Osteoblast (primary cell): ENCODE results near the gene MAP2K1. TPM values are rescaled to one million over a fixed set of nuclear protein-coding genes. Genes with fewer than 3 reads are reported as not detected.

Experiments
- DNase-seq: peaks from one replicate; pipeline ENCODE4 v3.0.0; 2011; ENCODE audit warnings: low spot score, mixed read lengths; ENCODE audit not compliant: insufficient read length; ENCODE audit errors: missing footprints
- H2AFZ ChIP-seq: 2 replicates; pipeline ENCODE4 v1.6.0; 2011; ENCODE audit warnings: mild to moderate bottlenecking, low read length
- H3K27ac ChIP-seq: 2 replicates; pipeline ENCODE4 v1.5.1; 2011; ENCODE audit warnings: mild to moderate bottlenecking, low read depth, low read length, moderate library complexity
- H3K27me3 ChIP-seq: 2 replicates; pipeline ENCODE4 v1.6.0; 2012; ENCODE audit warnings: mild to moderate bottlenecking, control low read depth, inconsistent platforms, low read length, moderate library complexity; ENCODE audit not compliant: insufficient read depth
- H3K36me3 ChIP-seq: 2 replicates; pipeline ENCODE4 v1.5.1; 2011; ENCODE audit warnings: mild to moderate bottlenecking, low read length, control low read depth, moderate library complexity; ENCODE audit not compliant: insufficient read depth
- H3K4me1 ChIP-seq: 2 replicates; pipeline ENCODE4 v1.5.1; 2011; ENCODE audit warnings: mild to moderate bottlenecking, low read length, control low read depth, moderate library complexity; ENCODE audit not compliant: insufficient read depth
- H3K4me2 ChIP-seq: 2 replicates; pipeline ENCODE4 v1.6.0; 2011; ENCODE audit warnings: mild to moderate bottlenecking, low read length; ENCODE audit not compliant: insufficient read depth
- H3K4me3 ChIP-seq: fragments of 200-600 bp; sonication (generic); 3 replicates; pipeline ENCODE4 v1.5.1; 2012; ENCODE audit warnings: mild to moderate bottlenecking, low read length, inconsistent platforms; ENCODE audit not compliant: insufficient read depth
- H3K79me2 ChIP-seq: 2 replicates; pipeline ENCODE4 v1.6.0; 2012; ENCODE audit warnings: mild to moderate bottlenecking, low read length, control low read depth, inconsistent platforms; ENCODE audit not compliant: insufficient read depth
- H3K9me3 ChIP-seq: 2 replicates; pipeline ENCODE4 v1.5.1; 2011; ENCODE audit warnings: low read depth, low read length, control low read depth
- H4K20me1 ChIP-seq: 2 replicates; pipeline ENCODE4 v1.6.0; 2012; ENCODE audit warnings: mild to moderate bottlenecking, low read length, control low read depth; ENCODE audit not compliant: insufficient read depth
- CTCF ChIP-seq: IDR thresholded peaks from 2 replicates; pipeline ENCODE4 v1.5.1; 2011; ENCODE audit warnings: mild to moderate bottlenecking, low read depth, low read length, moderate library complexity; ENCODE audit errors: extremely low read depth
- total RNA-seq: library from RNA; depleted of rRNA; stranded (reverse); fragments of >200 nt; gene quantifications from 2 replicates; pipeline ENCODE4 v1.2.3, GENCODE V29; 2012

Gene MAP2K1
- total RNA-seq, 1 donor, result 19.2 TPM

- no peak overlapping the region for H3K27ac ChIP-seq
- no peak overlapping the region for H3K4me2 ChIP-seq
- no peaks in the 10 kb centered on the region for H3K27me3 ChIP-seq
- no peaks in the 10 kb centered on the region for H3K36me3 ChIP-seq
- H3K4me3 ChIP-seq, result no peak overlapping the region
- TF ChIP-seq CTCF, result no peak
- peaks cover 93% of the 10 kb centered on the region for H3K79me2 ChIP-seq
- peaks cover 54% of the 10 kb centered on the region for H4K20me1 ChIP-seq
- DNase-seq, result no peak
- H2AFZ ChIP-seq, result no peak overlapping the region
- H3K9me3 ChIP-seq, result no peaks in the 10 kb centered on the region
- H3K4me1 ChIP-seq, result peaks cover 13% of the 10 kb centered on the region
Observed at GRCh38 chr15:66394472-66394871, 7.8 kb downstream of the MAP2K1 start.

GRCh38 chr15:66394915-66395314, 8.2 kb downstream of the MAP2K1 start:
- Histone ChIP-seq H3K36me3 (no peaks in the 10 kb centered on the region), H3K4me1 (peaks cover 16% of the 10 kb centered on the region), H3K27me3 (no peaks in the 10 kb centered on the region), H3K79me2 (peaks cover 89% of the 10 kb centered on the region), H3K4me2 (no peak overlapping the region), H3K27ac (no peak overlapping the region), H4K20me1 (peaks cover 52% of the 10 kb centered on the region), H3K9me3 (no peaks in the 10 kb centered on the region), H2AFZ (no peak overlapping the region), H3K4me3 (no peak overlapping the region)
- no peak for DNase-seq
- TF ChIP-seq CTCF, result no peak

- no peaks in the 10 kb centered on the region for H3K36me3 ChIP-seq
- peaks cover 26% of the 10 kb centered on the region for H3K4me1 ChIP-seq
- no peak overlapping the region for H3K27ac ChIP-seq
- H4K20me1 ChIP-seq, result peaks cover 47% of the 10 kb centered on the region
- H3K27me3 ChIP-seq, result no peaks in the 10 kb centered on the region
- peaks cover 86% of the 10 kb centered on the region for H3K79me2 ChIP-seq
- no peak overlapping the region for H3K4me2 ChIP-seq
- DNase-seq, result no peak
- TF ChIP-seq CTCF, result no peak
- no peaks in the 10 kb centered on the region for H3K9me3 ChIP-seq
- no peak overlapping the region for H3K4me3 ChIP-seq
- H2AFZ ChIP-seq, result no peak overlapping the region
Observed at GRCh38 chr15:66399276-66399675, 12.6 kb downstream of the MAP2K1 start.

- H3K4me3 ChIP-seq, result peak overlapping the region; percentile 2
- H3K4me1 ChIP-seq, result peaks cover 37% of the 10 kb centered on the region
- DNase-seq, result no peak
- no peaks in the 10 kb centered on the region for H3K27me3 ChIP-seq
- H2AFZ ChIP-seq, result no peak overlapping the region
- peak overlapping the region; percentile 38 for H3K4me2 ChIP-seq
- TF ChIP-seq CTCF, result no peak
- H3K9me3 ChIP-seq, result no peaks in the 10 kb centered on the region
- peaks cover 45% of the 10 kb centered on the region for H4K20me1 ChIP-seq
- peaks cover 83% of the 10 kb centered on the region for H3K79me2 ChIP-seq
- H3K36me3 ChIP-seq, result no peaks in the 10 kb centered on the region
- H3K27ac ChIP-seq, result no peak overlapping the region
Observed at GRCh38 chr15:66400351-66400774, 13.7 kb downstream of the MAP2K1 start.
